Measurements from ENCODE around the gene TRPM6.

TRPM6 gene

DNA sequence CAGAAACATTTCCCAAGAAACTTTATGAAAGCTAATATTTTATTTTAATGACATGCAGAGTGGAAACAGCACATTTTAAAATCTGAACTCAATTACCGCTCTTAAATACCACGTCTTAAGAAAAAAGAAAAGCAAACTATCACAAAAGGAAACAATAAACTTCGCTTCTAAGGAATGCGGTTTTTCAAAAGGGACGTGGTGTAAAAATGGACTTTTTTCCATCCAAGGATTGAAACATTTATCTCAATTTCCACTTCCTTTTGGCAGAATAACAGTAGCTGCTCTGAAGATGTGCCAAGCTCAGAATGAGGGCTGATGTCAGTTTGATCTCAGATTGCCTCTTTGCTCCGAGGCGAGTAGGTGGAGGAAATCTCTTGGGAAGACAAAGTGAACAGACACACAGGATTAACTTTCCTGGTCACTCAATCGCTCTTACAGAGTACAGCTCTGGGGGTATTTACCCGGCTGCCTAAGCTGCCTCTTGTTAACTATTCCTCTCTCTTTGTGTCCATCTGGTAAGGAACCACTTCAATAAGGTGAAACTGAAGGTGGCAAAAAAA, 158.5 kb downstream of the TRPM6 start:
- FAIRE-seq (no peak), DNase-seq (ENCODE audit: insufficient read length) (no peak)
- TF ChIP-seq TAF1 (IDR thresholded peaks at IDR 0.05; ENCODE audit: borderline replicate concordance, low read depth, low read length) (no peak), POLR2A (IDR thresholded peaks at IDR 0.05; ENCODE audit: low read depth, low read length) (no peak), POLR2AphosphoS5 (IDR thresholded peaks at IDR 0.05; ENCODE audit: low read depth, low read length) (no peak)

DNA sequence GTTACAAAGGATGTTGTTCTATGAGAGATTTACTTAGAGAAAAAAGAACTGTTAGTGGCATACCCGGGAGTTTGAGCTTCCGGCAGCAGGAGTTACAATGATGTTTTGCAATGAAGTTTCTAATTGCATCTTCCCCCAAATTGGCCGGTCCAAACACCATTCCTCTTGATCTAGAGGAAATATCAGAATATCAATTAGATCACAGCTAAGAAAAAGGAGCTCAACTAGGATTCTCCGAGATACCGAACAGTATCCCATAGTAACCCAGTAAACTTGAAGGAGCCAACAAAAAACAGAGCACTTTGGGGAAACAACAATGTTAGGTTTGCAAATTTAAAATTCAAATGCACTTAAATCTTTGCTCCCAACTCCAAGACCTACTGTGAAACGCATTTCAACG, 159.5 kb downstream of the TRPM6 start:
- TF ChIP-seq TAF1 (IDR thresholded peaks at IDR 0.05; ENCODE audit: borderline replicate concordance, low read depth, low read length), result no peak
- TF ChIP-seq POLR2A (IDR thresholded peaks at IDR 0.05; ENCODE audit: low read depth, low read length), result no peak
- TF ChIP-seq POLR2AphosphoS5 (IDR thresholded peaks at IDR 0.05; ENCODE audit: low read depth, low read length), result no peak
- no peak for DNase-seq (ENCODE audit: insufficient read length)
- FAIRE-seq, result no peak

- TF ChIP-seq POLR2A (IDR thresholded peaks at IDR 0.05; ENCODE audit: low read depth, low read length) (no peak), TAF1 (IDR thresholded peaks at IDR 0.05; ENCODE audit: borderline replicate concordance, low read depth, low read length) (no peak), POLR2AphosphoS5 (IDR thresholded peaks at IDR 0.05; ENCODE audit: low read depth, low read length) (no peak)
- FAIRE-seq (no peak), DNase-seq (ENCODE audit: insufficient read length) (no peak)
Observed at GRCh38 chr9:74726581-74726980, 161.1 kb downstream of the TRPM6 start.

GRCh38 chr9:74724317-74724716, 163.4 kb downstream of the TRPM6 start:
- no peak for TF ChIP-seq POLR2AphosphoS5 (IDR thresholded peaks at IDR 0.05; ENCODE audit: low read depth, low read length)
- TF ChIP-seq TAF1 (IDR thresholded peaks at IDR 0.05; ENCODE audit: borderline replicate concordance, low read depth, low read length), result no peak
- no peak for TF ChIP-seq POLR2A (IDR thresholded peaks at IDR 0.05; ENCODE audit: low read depth, low read length)
- FAIRE-seq, result no peak
- DNase-seq (ENCODE audit: insufficient read length), result no peak

GRCh38 chr9:74721696-74722660, 165.7 kb downstream of the TRPM6 start:
- DNase-seq (ENCODE audit: insufficient read length) (no peak), FAIRE-seq (no peak)
- TF ChIP-seq POLR2A (IDR thresholded peaks at IDR 0.05; ENCODE audit: low read depth, low read length), result no peak
- no peak for TF ChIP-seq TAF1 (IDR thresholded peaks at IDR 0.05; ENCODE audit: borderline replicate concordance, low read depth, low read length)
- no peak for TF ChIP-seq POLR2AphosphoS5 (IDR thresholded peaks at IDR 0.05; ENCODE audit: low read depth, low read length)

DNA sequence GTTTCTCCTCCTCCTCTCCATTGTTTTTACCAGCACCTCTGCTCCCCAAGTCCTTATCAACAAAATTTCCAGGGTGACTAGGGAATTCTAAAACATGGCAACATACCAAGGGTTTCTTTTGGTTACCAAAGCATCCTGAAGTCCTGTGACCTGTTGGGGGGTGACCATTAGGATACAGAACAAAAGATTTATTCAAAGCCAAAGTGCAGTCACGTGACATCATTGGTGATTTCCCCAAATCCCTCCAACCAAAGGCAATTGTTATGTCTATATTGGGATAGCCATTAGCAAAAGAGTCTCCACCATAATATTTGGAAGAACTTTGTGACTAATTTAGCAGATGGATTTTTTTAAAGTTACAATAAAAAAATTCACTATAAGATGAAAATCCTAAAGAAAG, 168.4 kb downstream of the TRPM6 start:
- DNase-seq (ENCODE audit: insufficient read length) (no peak), FAIRE-seq (no peak)
- TF ChIP-seq POLR2A (IDR thresholded peaks at IDR 0.05; ENCODE audit: low read depth, low read length) (no peak), TAF1 (IDR thresholded peaks at IDR 0.05; ENCODE audit: borderline replicate concordance, low read depth, low read length) (no peak), POLR2AphosphoS5 (IDR thresholded peaks at IDR 0.05; ENCODE audit: low read depth, low read length) (no peak)

GRCh38 chr9:74718709-74719108, 169.0 kb downstream of the TRPM6 start:
- FAIRE-seq, result no peak
- DNase-seq (ENCODE audit: insufficient read length), result no peak

GRCh38 chr9:74711341-74711740, 176.4 kb downstream of the TRPM6 start:
- FAIRE-seq (no peak), DNase-seq (ENCODE audit: insufficient read length) (no peak)
- TF ChIP-seq POLR2AphosphoS5 (IDR thresholded peaks at IDR 0.05; ENCODE audit: low read depth, low read length), result no peak
- TF ChIP-seq POLR2A (IDR thresholded peaks at IDR 0.05; ENCODE audit: low read depth, low read length), result no peak
- no peak for TF ChIP-seq TAF1 (IDR thresholded peaks at IDR 0.05; ENCODE audit: borderline replicate concordance, low read depth, low read length)

More at GRCh38 chr9:74718709-74719108, 169.0 kb downstream of the TRPM6 start:
- TF ChIP-seq POLR2A (IDR thresholded peaks at IDR 0.05; ENCODE audit: low read depth, low read length) (no peak), TAF1 (IDR thresholded peaks at IDR 0.05; ENCODE audit: borderline replicate concordance, low read depth, low read length) (no peak), POLR2AphosphoS5 (IDR thresholded peaks at IDR 0.05; ENCODE audit: low read depth, low read length) (no peak)

DNA sequence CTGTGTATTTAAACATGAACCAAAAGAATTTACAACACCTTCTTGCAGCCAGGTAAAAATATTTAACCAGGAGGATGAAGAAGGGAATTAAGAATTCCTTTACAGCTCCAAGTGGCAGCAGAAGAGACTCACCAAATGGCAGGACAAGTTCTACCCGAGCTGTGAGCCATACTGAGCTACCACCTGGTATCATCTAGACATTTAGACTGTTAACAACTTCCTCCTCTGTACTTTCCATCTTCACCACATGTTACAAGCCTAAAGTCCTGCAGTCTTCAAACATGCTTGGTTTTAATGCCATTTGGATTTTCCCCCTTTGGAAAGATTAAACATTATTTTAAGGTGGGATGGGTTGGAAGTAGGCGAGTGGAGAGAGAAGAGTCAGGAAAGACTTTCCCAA, 190.2 kb downstream of the TRPM6 start:
- FAIRE-seq, result no peak
- TF ChIP-seq POLR2AphosphoS5 (IDR thresholded peaks at IDR 0.05; ENCODE audit: low read depth, low read length), result no peak
- no peak for TF ChIP-seq POLR2A (IDR thresholded peaks at IDR 0.05; ENCODE audit: low read depth, low read length)
- no peak for TF ChIP-seq TAF1 (IDR thresholded peaks at IDR 0.05; ENCODE audit: borderline replicate concordance, low read depth, low read length)

DNA sequence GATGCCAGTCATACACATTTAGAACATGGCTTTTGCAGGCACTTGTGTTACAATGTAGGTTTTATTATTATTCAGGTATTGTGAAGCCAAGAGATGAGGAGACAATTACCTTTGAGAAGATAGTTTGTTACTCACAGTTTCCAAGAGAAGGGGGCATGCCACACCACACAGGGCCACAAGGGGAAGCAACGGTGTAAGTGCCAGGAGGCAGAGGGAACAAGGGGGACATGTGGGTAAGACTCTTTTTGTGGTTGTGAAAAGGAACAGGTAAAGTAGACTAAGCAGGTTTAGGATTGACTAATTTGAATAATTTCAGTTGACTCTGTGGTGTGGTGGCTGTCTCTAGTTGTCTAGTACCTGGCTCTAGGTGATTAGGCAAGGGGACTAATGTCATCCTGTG, 191.2 kb downstream of the TRPM6 start:
- TF ChIP-seq TAF1 (IDR thresholded peaks at IDR 0.05; ENCODE audit: borderline replicate concordance, low read depth, low read length), result no peak
- FAIRE-seq (no peak), DNase-seq (ENCODE audit: insufficient read length) (no peak)

More for the DNA sequence above, 190.2 kb downstream of the TRPM6 start:
- no peak for DNase-seq (ENCODE audit: insufficient read length)

DNA sequence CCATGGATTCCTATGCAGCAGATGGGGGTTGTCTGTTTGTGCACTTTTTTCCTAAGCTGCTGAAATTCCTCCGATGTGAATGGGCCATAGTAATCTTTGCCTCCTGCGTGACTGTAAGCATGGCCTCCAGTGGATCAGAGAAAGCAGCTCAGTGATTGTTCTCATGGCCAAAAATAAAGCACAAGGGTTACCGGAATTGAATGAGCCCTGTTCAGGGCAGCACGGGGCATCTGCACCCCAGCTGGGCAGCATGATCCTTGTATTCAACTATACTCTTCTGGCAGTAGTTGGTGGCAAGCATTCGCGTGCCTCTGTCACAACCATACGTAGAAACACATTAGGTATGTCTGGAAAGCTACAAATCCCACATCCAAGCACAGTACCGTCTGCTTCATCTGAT, 196.7 kb downstream of the TRPM6 start:
- no peak for FAIRE-seq
- no peak for DNase-seq (ENCODE audit: insufficient read length)
- TF ChIP-seq TAF1 (IDR thresholded peaks at IDR 0.05; ENCODE audit: borderline replicate concordance, low read depth, low read length) (no peak), POLR2AphosphoS5 (IDR thresholded peaks at IDR 0.05; ENCODE audit: low read depth, low read length) (no peak), POLR2A (IDR thresholded peaks at IDR 0.05; ENCODE audit: low read depth, low read length) (no peak)

DNA sequence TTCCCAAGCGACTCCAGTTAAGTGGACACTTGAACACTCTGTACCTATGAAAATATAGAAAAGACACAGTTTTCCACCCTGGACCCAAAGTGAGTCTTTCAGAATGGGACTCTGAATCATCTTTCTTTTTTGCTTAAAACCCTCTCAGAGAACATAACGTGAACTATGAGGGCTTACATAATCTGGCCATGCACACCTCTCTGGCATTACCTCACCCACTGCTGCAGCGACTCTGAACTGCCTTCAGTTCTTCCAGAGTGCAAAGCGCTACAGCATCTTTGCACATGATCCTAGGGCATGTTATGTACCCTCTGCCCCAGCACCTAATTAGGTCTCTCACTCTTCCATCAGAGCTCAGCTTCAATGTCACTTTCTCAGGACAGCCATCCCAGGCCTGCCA, 204.4 kb downstream of the TRPM6 start:
- no peak for FAIRE-seq
- no peak for DNase-seq (ENCODE audit: insufficient read length)
- TF ChIP-seq TAF1 (IDR thresholded peaks at IDR 0.05; ENCODE audit: borderline replicate concordance, low read depth, low read length) (no peak), POLR2A (IDR thresholded peaks at IDR 0.05; ENCODE audit: low read depth, low read length) (no peak), POLR2AphosphoS5 (IDR thresholded peaks at IDR 0.05; ENCODE audit: low read depth, low read length) (no peak)
